Endothelial cell of umbilical vein (primary cell): ENCODE data around the gene MST1. TPM values are rescaled to one million over a fixed set of nuclear protein-coding genes. Genes with fewer than 3 reads are reported as not detected.

Experiments used
- BruUV-seq: library from RNA; stranded (reverse); fragments of 400-500 nt; replicated peaks from 2 replicates; lab custom pipeline; 2021; lab: Mats Ljungman, UMichigan
- CTCF ChIA-PET: fragments of 300-600, 350-600 bp; sonication (Branson Sonifier 250); formaldehyde crosslinking; loops from one replicate; lab custom pipeline; 2021; ENCODE audit warnings: antibody characterized with exemption, inconsistent platforms; lab: Charles Lee
- POLR2A ChIA-PET: fragments of 300-600, 350-600 bp; sonication (Branson Sonifier 250); formaldehyde crosslinking; loops from one replicate; lab custom pipeline; 2021; ENCODE audit warnings: antibody characterized with exemption, inconsistent platforms; lab: Charles Lee
- DNase-seq: peaks from one replicate; pipeline ENCODE4 v3.0.0-alpha.2; 2011; ENCODE audit warnings: low read depth, low spot score
- FAIRE-seq: peaks from 2 replicates; lab custom pipeline; 2011; peaks lifted over from hg19 to GRCh38; lab: Jason Lieb, UNC
- H2AFZ ChIP-seq: 2 replicates; pipeline ENCODE4 v1.6.0; 2012; ENCODE audit warnings: low read depth, low read length, control low read depth, inconsistent platforms
- H3K27ac ChIP-seq: 2 replicates; pipeline ENCODE4 v1.5.1; 2011; ENCODE audit warnings: low read depth, mild to moderate bottlenecking, control low read depth, low read length, moderate library complexity; ENCODE audit not compliant: insufficient read depth
- H3K27me3 ChIP-seq, 2 experiments: 2 replicates each; pipeline versions ENCODE4 v1.6.0 to v1.6.1; 2011; ENCODE audit warnings: low read length in 2 of 2, mixed read lengths in 1 of 2; ENCODE audit not compliant: control insufficient read depth in 2 of 2, insufficient read depth in 2 of 2
- H3K36me3 ChIP-seq, 2 experiments: 2 replicates in 1 of 2; 3 replicates in 1 of 2; pipeline ENCODE4 v1.5.1; 2011; ENCODE audit warnings: low read length in 2 of 2, mild to moderate bottlenecking in 1 of 2, moderate library complexity in 1 of 2; ENCODE audit not compliant: control insufficient read depth in 2 of 2, insufficient read depth in 2 of 2; ENCODE audit errors: extremely low read depth in 1 of 2
- H3K4me1 ChIP-seq: 3 replicates; pipeline ENCODE4 v1.5.1; 2011; ENCODE audit warnings: mild to moderate bottlenecking, low read length; ENCODE audit not compliant: control insufficient read depth, insufficient read depth; ENCODE audit errors: extremely low read depth
- H3K4me2 ChIP-seq: 2 replicates; pipeline ENCODE4 v1.6.1; 2011; ENCODE audit warnings: low read length, control low read depth, mixed read lengths; ENCODE audit not compliant: insufficient read depth
- H3K4me3 ChIP-seq, 3 experiments: fragments of 200-600 bp in 1 of 3; sonication (generic), shearing (Covaris generic) in 1 of 3; replicated peaks in 1 of 3; 2 replicates each; pipeline ENCODE4 v1.5.1; 2011 to 2016; ENCODE audit warnings: control low read depth in 3 of 3, low read length in 3 of 3, mild to moderate bottlenecking in 2 of 3, inconsistent platforms in 1 of 3, low read depth in 1 of 3, moderate library complexity in 1 of 3; ENCODE audit not compliant: insufficient read depth in 1 of 3
- H3K79me2 ChIP-seq: 2 replicates; pipeline ENCODE4 v1.6.0; 2012; ENCODE audit warnings: low read length, inconsistent platforms; ENCODE audit not compliant: control insufficient read depth, insufficient read depth
- H3K9ac ChIP-seq: replicated peaks from 2 replicates; pipeline ENCODE3; 2011; ENCODE audit warnings: low read length, control low read depth; ENCODE audit not compliant: insufficient read depth; ENCODE audit errors: extremely low read depth
- H3K9me1 ChIP-seq: replicated peaks from 3 replicates; pipeline ENCODE4 v1.6.0; 2011; ENCODE audit warnings: mild to moderate bottlenecking, low read length; ENCODE audit not compliant: control insufficient read depth, insufficient read depth; ENCODE audit errors: extremely low read depth
- H3K9me3 ChIP-seq: replicated peaks from 2 replicates; pipeline ENCODE4 v1.5.1; 2012; ENCODE audit warnings: low read length, inconsistent platforms; ENCODE audit not compliant: control insufficient read depth, insufficient read depth
- H4K20me1 ChIP-seq: replicated peaks from 2 replicates; pipeline ENCODE3; 2011; ENCODE audit warnings: mild to moderate bottlenecking, low read length; ENCODE audit not compliant: control insufficient read depth, insufficient read depth; ENCODE audit errors: extremely low read depth
- EZH2 ChIP-seq: IDR thresholded peaks from 2 replicates; pipeline ENCODE4 v1.6.1; 2012; ENCODE audit warnings: borderline replicate concordance, low read depth, mild to moderate bottlenecking, moderate library complexity, low read length, inconsistent platforms; ENCODE audit not compliant: severe bottlenecking
- FOS ChIP-seq: IDR thresholded peaks from 2 replicates; pipeline ENCODE4 v1.6.1; 2011; ENCODE audit warnings: mild to moderate bottlenecking, low read length, moderate library complexity, borderline replicate concordance; ENCODE audit not compliant: insufficient read depth
- GATA2 ChIP-seq: IDR thresholded peaks from 2 replicates; pipeline ENCODE4 v1.7.0; 2011; ENCODE audit warnings: low read depth, mild to moderate bottlenecking, moderate library complexity, mixed read lengths, low read length; ENCODE audit not compliant: insufficient read length, insufficient read depth
- JUN ChIP-seq: IDR thresholded peaks from 2 replicates; pipeline ENCODE4 v1.6.1; 2011; ENCODE audit warnings: borderline replicate concordance, low read depth; ENCODE audit not compliant: insufficient read length, insufficient read depth
- MYC ChIP-seq: IDR thresholded peaks from one replicate; pipeline ENCODE4 v1.6.1; 2011; ENCODE audit warnings: mild to moderate bottlenecking, low read depth, low read length
- POLR2A ChIP-seq: IDR thresholded peaks from 2 replicates; pipeline ENCODE4 v1.6.1; 2012; ENCODE audit warnings: low read depth, mild to moderate bottlenecking, control low read depth, low read length
- POLR2AphosphoS5 ChIP-seq: IDR thresholded peaks from 2 replicates; pipeline ENCODE4 v1.6.1; 2012; ENCODE audit warnings: low read depth, mild to moderate bottlenecking, control low read depth, low read length, moderate library complexity; ENCODE audit not compliant: insufficient read depth
- dilution Hi-C: fragments of 300-500 bp; cut with MboI; formaldehyde crosslinking; loops from one replicate; pipeline ENCODE4 v1.15.0; 2019; ENCODE audit warnings: low sequenced_read_pairs; ENCODE audit not compliant: extremely low pct_ligation_motif_present
- intact Hi-C: fragments of 100-400 bp; cut with micrococcal nuclease; formaldehyde crosslinking; loops from one replicate; pipeline ENCODE4 v1.10.0; 2022
- polyA plus RNA-seq, 4 experiments: library from polyadenylated mRNA; depleted of rRNA in 3 of 4; stranded (reverse) in 3 of 4; unstranded in 1 of 4; fragments of >200 nt; gene quantifications; 2 replicates each; pipeline versions ENCODE4 v1.2.1 to v1.2.3, GENCODE V29; 2011 to 2012; ENCODE audit warnings: missing spikeins in 1 of 4
- total RNA-seq: library from RNA; stranded (reverse); gene quantifications from 2 replicates; pipeline ENCODE4 v1.2.3, GENCODE V29; 2021
- TF ChIP-seq, protein P1 (sequence below): IDR thresholded peaks from 2 replicates; pipeline ENCODE4 v1.6.1; 2011; ENCODE audit not compliant: insufficient read depth, insufficient read length
- TF ChIP-seq, protein P2 (sequence below), 2 donors: IDR thresholded peaks; 1 replicate in 1 of 2; 2 replicates in 1 of 2; pipeline ENCODE4 v1.5.1; 2011; ENCODE audit warnings: low read length in 2 of 2, mild to moderate bottlenecking in 2 of 2, moderate library complexity in 2 of 2, control low read depth in 1 of 2, inconsistent platforms in 1 of 2, low read depth in 1 of 2; ENCODE audit not compliant: insufficient read depth in 1 of 2; ENCODE audit errors: extremely low read depth in 1 of 2

MST1 gene
- total and polyA plus RNA-seq, 2 donors (not counting 3 experiments of a cell fraction or from before 2014, with no cell fraction given), result 6.1 to 17.5 TPM

DNA sequence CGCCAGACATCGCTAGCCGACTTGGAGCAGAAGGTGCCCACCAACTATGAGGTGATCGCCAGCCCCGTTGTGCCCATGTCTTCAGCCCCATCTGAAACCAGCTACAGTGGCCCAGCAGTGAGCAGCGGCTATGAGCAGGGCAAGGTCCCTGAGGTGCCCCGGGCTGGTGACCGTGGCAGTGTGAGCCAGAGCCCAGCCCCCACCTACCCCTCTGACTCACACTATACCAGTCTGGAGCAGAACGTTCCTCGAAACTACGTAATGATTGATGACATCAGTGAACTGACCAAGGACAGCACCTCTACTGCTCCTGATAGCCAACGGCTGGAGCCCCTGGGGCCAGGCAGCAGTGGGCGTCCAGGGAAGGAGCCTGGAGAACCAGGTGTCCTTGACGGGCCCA is 28.0 kb downstream of the MST1 start:
- FAIRE-seq, result no peak
- Histone ChIP-seq H4K20me1 (no peaks in the 10 kb centered on the region), H3K9me1 (no peaks in the 10 kb centered on the region), H3K4me3 (no peak overlapping the region), H3K4me1 (no peaks in the 10 kb centered on the region), H3K36me3 (no peaks in the 10 kb centered on the region), H3K27me3 (peaks cover 0 to 2% of the 10 kb centered on the region in 2 experiments), H3K9ac (no peak overlapping the region), H3K79me2 (no peaks in the 10 kb centered on the region), H3K4me2 (no peak overlapping the region), H2AFZ (no peak overlapping the region), H3K27ac (no peak overlapping the region), H3K9me3 (no peaks in the 10 kb centered on the region)
- dilution Hi-C loops, result no loop called here
- TF ChIP-seq MYC (no peak), POLR2A (no peak), JUN (no peak), EZH2 (no peak), POLR2AphosphoS5 (no peak), FOS (no peak), GATA2 (no peak)
- TF ChIP-seq, protein P1, sequence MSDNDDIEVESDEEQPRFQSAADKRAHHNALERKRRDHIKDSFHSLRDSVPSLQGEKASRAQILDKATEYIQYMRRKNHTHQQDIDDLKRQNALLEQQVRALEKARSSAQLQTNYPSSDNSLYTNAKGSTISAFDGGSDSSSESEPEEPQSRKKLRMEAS, result no peak
- TF ChIP-seq, protein P2, sequence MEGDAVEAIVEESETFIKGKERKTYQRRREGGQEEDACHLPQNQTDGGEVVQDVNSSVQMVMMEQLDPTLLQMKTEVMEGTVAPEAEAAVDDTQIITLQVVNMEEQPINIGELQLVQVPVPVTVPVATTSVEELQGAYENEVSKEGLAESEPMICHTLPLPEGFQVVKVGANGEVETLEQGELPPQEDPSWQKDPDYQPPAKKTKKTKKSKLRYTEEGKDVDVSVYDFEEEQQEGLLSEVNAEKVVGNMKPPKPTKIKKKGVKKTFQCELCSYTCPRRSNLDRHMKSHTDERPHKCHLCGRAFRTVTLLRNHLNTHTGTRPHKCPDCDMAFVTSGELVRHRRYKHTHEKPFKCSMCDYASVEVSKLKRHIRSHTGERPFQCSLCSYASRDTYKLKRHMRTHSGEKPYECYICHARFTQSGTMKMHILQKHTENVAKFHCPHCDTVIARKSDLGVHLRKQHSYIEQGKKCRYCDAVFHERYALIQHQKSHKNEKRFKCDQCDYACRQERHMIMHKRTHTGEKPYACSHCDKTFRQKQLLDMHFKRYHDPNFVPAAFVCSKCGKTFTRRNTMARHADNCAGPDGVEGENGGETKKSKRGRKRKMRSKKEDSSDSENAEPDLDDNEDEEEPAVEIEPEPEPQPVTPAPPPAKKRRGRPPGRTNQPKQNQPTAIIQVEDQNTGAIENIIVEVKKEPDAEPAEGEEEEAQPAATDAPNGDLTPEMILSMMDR (IDR thresholded peaks at IDR 0.05; ENCODE audit: extremely low read depth in 1 of 2, insufficient read depth in 1 of 2, low read depth in 1 of 2, low read length in 2 of 2), result no peak
- POLR2A ChIA-PET, result no interaction called here
- no peak for DNase-seq
- intact Hi-C loops, result no loop called here
- CTCF ChIA-PET, result interaction anchor here (2.2 kb wide), 1 partner anchor 122 kb away, joined by 7 read pairs; no protein-coding TSS in a partner anchor
- BruUV-seq, result no TSS peak
